Measurements from ENCODE around the gene PWWP2A.

Gene PWWP2A

GRCh38 chr5:160133071-160133917 is 14.0 kb upstream of the PWWP2A start:
- DNase-seq: peak; percentile 24

- DNase-seq: no peak
These were observed 10.6 kb upstream of the PWWP2A start for GRCh38 chr5:160129841-160130240.

DNA sequence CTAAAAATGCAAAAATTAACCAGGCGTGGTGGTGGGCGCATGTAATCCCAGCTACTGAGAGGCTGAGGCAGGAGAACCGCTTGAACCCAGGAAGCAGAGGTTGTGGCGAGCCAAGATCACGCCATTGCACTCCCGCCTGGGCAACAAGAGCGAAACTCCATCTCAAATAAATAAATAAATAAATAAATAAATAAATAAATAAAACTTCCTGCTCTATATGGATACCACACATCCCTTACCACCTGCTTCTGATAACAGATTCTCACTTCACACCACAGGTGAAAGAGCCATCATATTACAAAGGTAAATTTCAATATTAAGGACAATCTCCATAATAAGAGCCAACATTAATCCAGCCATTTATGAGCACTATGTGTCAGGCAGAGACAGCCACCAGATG is 9.4 kb upstream of the PWWP2A start:
- no peak for DNase-seq

- DNase-seq: no peak
These were observed 636 bp upstream of the PWWP2A start for GRCh38 chr5:160119905-160120266.

GRCh38 chr5:160118349-160119141 is 705 bp downstream of the PWWP2A start:
- DNase-seq: peak; percentile 86

DNA sequence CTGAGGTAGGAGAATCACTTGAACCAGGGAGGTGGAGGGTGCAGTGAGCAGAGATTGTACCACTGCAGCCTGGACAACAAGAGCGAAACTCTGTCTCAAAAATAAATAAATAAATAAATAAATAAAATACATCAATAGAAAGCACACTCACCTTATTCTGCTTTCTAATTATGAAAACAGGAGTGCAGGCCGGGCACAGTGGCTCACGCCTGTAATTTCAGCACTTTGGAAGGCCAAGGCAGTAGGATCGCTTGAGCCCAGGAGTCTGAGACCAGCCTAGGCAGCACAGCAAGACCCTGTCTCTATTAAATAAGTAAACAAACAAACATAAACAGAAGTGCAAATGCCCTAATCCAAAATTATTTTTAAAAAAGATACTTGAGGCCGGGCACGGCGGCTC is 2.3 kb downstream of the PWWP2A start:
- no peak for DNase-seq

GRCh38 chr5:160108124-160108523 is 11.1 kb downstream of the PWWP2A start:
- no peak for DNase-seq

- peak; percentile 65 for DNase-seq
These were observed 13.4 kb downstream of the PWWP2A start for GRCh38 chr5:160105686-160106360.

GRCh38 chr5:160097991-160098390 is 21.3 kb downstream of the PWWP2A start:
- no peak for DNase-seq

DNA sequence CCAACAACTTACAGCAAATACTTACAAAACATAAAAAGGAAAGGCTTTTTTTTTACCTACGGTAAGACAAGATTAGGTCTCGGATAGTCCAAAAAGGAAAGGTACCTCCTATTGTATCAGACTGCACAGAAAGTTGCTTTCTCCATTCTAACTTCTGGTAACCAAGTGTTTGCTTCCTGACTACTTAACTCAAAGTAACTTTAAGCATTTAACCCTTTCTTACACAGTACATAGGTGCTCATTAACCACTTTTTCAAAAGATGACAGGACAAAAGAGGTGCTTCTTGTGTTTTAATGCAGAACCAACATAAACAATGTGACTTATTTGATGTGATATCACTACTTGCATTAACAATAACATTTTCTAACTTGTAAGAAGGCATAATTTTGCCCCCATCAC is 23.1 kb downstream of the PWWP2A start:
- no peak for DNase-seq

- DNase-seq: no peak
These were observed 26.1 kb downstream of the PWWP2A start for GRCh38 chr5:160092960-160093707.

DNA sequence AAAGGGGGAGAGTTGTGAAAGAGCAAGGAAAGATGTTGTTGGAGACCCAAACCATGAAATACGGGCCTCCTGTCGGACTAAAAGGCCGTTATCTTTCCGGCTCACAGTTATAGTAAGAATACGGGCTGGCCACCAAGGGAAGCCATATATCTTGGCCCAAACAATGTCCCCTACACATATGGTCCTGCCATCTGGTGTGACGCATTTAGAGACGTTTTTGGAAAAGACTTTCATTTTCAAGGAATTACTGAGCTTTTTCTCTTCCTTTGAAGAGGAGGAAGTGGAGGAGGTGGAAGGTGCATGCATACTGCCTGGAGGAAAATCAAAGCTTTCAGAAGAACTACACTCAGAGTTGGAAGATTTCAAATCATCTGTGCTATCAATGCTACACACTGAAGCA is 26.7 kb downstream of the PWWP2A start:
- no peak for DNase-seq

DNA sequence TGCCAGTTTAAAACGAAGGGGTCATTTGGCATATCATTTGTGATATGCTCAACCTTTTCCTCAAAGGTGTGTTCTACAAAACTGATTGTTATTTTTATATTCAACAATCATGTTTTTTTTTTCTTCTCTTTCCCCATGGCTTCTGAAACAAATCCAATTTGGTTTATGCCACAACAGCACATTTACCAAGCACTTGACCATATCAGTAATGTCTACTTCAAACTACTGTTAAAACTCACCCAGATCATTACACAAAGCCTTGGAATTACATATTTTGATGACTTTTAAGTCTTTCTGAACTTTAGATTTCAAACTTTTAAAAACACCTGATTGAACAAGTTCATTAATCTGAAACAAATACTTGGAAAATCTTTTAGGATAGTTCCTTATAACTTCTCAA is 29.2 kb downstream of the PWWP2A start:
- no peak for DNase-seq

DNA sequence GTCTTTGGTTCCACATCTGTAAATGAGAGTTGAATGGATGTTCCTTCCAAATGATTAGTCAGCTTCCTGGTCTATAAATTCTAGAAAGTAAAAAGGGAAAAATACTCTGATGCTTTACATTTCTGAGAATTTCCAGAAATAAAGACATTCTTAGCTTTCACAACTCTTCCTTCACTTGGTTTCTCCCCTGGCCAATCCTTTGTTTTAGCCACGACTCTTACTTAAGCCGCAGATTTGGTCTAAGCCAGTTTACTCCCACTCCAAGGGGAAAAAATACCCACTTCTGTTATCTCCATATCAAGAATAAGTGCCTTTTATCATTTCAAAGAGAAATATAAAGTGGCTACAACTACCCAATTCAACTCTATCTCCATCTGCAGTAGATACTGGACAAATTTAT is 29.7 kb downstream of the PWWP2A start:
- no peak for DNase-seq

- no peak for DNase-seq
These were observed 30.4 kb downstream of the PWWP2A start for GRCh38 chr5:160088805-160089204.

GRCh38 chr5:160087199-160087598 is 32.1 kb downstream of the PWWP2A start:
- DNase-seq: no peak

DNA sequence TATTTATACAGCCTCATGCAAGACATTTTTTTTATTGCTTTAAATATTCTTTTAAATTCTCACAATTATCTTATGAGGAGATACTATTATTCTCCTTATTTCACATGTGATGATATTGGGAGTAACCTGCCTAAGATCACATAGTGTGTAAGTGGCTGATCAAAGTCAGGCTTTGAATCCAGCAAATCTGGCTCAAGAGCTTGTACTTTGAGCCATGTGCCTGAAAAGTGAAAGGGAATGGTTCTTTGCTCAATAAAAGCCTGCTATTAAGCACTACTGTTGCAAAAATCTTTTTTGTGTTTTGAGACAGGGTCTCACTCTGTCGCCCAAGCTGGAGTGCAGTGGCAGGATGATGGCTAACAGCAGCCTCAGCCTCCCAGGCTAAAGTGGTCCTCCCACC is 35.1 kb downstream of the PWWP2A start:
- DNase-seq: no peak

- DNase-seq: no peak
These were observed 35.7 kb downstream of the PWWP2A start for GRCh38 chr5:160083501-160083900.

DNA sequence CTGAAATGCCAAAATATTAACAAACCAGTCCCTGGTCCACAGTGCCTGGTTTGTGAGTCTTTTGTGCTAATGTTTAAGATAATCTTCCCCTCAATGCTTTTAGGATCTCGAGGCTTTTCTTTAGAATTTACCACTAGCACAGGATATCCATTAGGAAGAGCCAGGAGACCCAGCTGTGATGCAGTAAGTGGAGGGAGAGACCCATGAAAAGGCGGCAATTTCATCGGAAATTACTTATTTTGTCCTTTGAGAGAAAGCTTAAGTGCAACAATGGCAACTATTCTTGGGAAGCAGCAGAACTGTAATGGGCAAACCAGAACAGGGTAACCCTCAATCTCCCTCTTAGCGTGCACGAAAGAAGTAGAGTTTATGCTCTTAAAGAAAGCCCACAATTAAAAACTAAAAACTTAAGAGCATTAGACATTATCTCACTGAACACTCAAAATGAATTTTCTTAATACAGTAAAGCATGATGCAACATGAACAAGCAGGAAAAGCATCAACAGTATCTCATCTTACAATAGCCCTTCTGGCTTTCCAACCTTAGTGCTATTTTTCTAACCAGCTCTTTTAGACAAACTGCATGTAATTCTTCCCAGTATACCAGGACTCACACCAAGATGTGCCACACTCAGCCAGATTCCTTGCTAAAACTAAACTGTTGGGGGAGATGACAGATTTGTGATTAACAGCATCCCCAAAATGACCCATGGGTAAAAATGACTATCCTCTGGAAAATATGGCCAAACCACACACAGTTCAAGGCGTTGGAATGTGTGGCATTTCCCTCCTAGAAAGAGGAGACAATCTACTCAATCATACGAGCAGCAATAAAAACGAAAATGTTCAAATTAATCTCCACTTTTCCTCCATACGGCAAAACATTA is 36.4 kb downstream of the PWWP2A start:
- DNase-seq: no peak

DNA sequence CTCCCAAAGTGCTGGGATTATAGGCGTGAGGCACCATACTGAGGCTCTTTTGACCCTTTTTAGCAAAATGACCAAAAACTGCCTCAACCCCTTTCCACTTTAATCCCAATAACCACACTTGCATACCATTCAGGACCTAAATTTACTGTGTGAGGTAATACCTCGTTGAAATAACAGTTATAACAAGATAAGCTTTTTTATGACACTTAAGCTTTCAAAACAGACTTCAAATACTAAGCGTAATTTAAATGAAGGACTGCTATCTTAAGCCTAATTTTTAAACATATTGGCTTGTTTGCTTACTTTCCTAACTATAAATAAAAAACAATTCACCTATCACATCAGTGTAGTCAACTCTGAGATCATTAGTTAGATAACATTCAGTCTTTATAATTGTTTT is 37.8 kb downstream of the PWWP2A start:
- DNase-seq: no peak

DNA sequence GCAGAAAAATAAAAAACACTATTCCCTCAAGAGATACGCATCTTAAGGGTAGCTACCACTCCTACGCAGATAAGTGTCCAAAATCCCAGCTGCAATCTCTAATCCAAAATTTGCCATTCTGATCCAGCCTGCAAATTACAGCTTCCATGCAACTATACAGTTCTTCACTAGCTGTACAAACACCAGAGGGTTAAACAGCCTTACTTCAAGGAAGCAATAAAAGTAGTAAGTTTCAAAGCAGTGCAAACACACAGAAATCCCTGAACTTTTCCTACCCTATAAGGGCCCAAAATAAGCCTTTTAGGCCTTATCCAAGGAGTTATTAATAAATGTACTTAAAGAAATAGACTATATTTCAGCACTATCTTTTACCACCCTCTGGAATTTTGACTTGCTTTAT is 39.5 kb downstream of the PWWP2A start:
- no peak for DNase-seq

- DNase-seq: no peak
These were observed 42.3 kb downstream of the PWWP2A start for GRCh38 chr5:160076997-160077396.
